DND-41 (cell line): ENCODE measurements around the gene DALRD3.

Experiments used
- ATAC-seq: fragments of 200-7000 bp; cut with Tn5 transposase; 3 replicates; pipeline ENCODE4 v1.9.1; 2021; ENCODE audit warnings: low read depth; ENCODE audit not compliant: insufficient read depth
- DNase-seq: peaks from one replicate; pipeline ENCODE4 v3.0.0-alpha.2; 2020
- H2AFZ ChIP-seq: 2 replicates; pipeline ENCODE4 v1.6.0; 2012; ENCODE audit warnings: low read depth, low read length
- H3K27ac ChIP-seq: 2 replicates; pipeline ENCODE4 v1.5.1; 2012; ENCODE audit warnings: low read length, inconsistent platforms
- H3K27me3 ChIP-seq: fragments of 200-600 bp; sonication (generic); 2 replicates; pipeline ENCODE4 v1.6.0; 2012; ENCODE audit warnings: low read length, mild to moderate bottlenecking, inconsistent platforms; ENCODE audit not compliant: insufficient read depth, poor library complexity
- H3K36me3 ChIP-seq: 2 replicates; pipeline ENCODE4 v1.5.1; 2012; ENCODE audit warnings: low read length, inconsistent platforms; ENCODE audit not compliant: insufficient read depth
- H3K4me1 ChIP-seq: 2 replicates; pipeline ENCODE4 v1.5.1; 2012; ENCODE audit warnings: mild to moderate bottlenecking, low read length; ENCODE audit not compliant: insufficient read depth
- H3K4me2 ChIP-seq: 2 replicates; pipeline ENCODE4 v1.6.0; 2012; ENCODE audit warnings: mild to moderate bottlenecking, moderate library complexity, low read length, inconsistent platforms; ENCODE audit not compliant: insufficient read depth
- H3K4me3 ChIP-seq, 2 experiments: fragments of 200-600 bp in 1 of 2; shearing (Covaris generic) in 1 of 2; 2 replicates each; pipeline ENCODE4 v1.5.1; 2012 to 2016; ENCODE audit warnings: inconsistent platforms in 2 of 2, low read length in 2 of 2, mild to moderate bottlenecking in 2 of 2, low read depth in 1 of 2, moderate library complexity in 1 of 2
- H3K79me2 ChIP-seq: 2 replicates; pipeline ENCODE4 v1.6.0; 2012; ENCODE audit warnings: low read length, inconsistent platforms; ENCODE audit not compliant: insufficient read depth
- H3K9ac ChIP-seq: 2 replicates; pipeline ENCODE4 v1.6.0; 2012; ENCODE audit warnings: low read depth, mild to moderate bottlenecking, inconsistent platforms, low read length, moderate library complexity
- H3K9me3 ChIP-seq: 2 replicates; pipeline ENCODE4 v1.5.1; 2012; ENCODE audit warnings: low read length, moderate library complexity, mild to moderate bottlenecking, inconsistent platforms; ENCODE audit not compliant: insufficient read depth, severe bottlenecking
- H4K20me1 ChIP-seq: 2 replicates; pipeline ENCODE4 v1.6.0; 2012; ENCODE audit warnings: low read length; ENCODE audit not compliant: insufficient read depth
- EZH2 ChIP-seq: IDR thresholded peaks from 3 replicates; pipeline ENCODE4 v1.6.1; 2012; ENCODE audit warnings: borderline replicate concordance, low read depth, mild to moderate bottlenecking, moderate library complexity, low read length, inconsistent platforms; ENCODE audit not compliant: severe bottlenecking
- TF ChIP-seq, protein P1 (sequence below): IDR thresholded peaks from 2 replicates; pipeline ENCODE4 v1.5.1; 2012; ENCODE audit warnings: borderline replicate concordance, low read length, moderate library complexity, mild to moderate bottlenecking; ENCODE audit not compliant: poor library complexity, severe bottlenecking; ENCODE audit errors: extremely low read depth

Gene DALRD3

DNA sequence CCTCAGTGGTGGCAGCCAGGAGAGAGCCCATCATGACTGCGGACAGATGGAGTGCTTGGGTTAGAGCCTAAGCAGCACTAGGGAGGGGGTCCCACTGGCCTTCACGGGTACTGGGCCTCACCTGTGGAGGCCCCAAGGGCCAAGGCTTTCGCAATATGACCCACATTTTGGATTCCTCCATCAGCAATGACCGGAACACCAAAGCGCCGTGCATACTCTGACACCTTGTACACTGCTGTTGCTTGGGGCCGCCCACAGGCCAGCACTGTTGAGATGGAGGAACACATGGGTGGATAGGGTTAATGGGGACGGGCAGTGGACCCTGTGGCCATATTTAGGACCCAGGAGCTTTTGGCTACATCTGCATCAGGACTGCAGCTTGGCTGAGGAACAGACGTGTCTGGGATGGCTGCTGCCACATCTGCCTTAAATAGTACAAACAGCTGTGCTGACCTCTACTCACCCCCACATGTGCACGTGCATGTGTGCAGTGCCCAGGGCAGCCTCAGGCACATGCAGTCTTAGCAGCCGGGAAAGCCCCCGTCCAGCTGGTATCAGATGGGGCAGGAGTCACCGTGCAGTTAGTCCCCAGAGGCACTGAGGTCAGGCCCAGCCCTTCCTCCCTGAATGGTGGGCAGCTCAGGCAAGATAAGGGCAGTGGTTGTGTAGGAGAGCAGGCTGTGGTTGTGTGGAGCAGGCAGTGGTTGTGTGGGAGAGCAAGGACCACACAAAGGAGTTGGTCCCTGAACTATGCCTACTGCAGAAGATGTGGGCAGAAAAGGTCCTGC lies 6.8 kb upstream of the DALRD3 start:
- H3K4me1 ChIP-seq, result peaks cover 78% of the 10 kb centered on the region
- peaks cover 65% of the 10 kb centered on the region for H3K36me3 ChIP-seq
- DNase-seq, result no peak
- no peaks in the 10 kb centered on the region for H3K9me3 ChIP-seq
- H3K4me3 ChIP-seq, result peak overlapping the region in 1 of 2 experiments; percentile 0; a peak in 1 of 4 replicates
- no peak overlapping the region for H3K9ac ChIP-seq
- TF ChIP-seq, protein P1, sequence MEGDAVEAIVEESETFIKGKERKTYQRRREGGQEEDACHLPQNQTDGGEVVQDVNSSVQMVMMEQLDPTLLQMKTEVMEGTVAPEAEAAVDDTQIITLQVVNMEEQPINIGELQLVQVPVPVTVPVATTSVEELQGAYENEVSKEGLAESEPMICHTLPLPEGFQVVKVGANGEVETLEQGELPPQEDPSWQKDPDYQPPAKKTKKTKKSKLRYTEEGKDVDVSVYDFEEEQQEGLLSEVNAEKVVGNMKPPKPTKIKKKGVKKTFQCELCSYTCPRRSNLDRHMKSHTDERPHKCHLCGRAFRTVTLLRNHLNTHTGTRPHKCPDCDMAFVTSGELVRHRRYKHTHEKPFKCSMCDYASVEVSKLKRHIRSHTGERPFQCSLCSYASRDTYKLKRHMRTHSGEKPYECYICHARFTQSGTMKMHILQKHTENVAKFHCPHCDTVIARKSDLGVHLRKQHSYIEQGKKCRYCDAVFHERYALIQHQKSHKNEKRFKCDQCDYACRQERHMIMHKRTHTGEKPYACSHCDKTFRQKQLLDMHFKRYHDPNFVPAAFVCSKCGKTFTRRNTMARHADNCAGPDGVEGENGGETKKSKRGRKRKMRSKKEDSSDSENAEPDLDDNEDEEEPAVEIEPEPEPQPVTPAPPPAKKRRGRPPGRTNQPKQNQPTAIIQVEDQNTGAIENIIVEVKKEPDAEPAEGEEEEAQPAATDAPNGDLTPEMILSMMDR, result no peak
- TF ChIP-seq EZH2, result no peak
- no peak for ATAC-seq
- no peaks in the 10 kb centered on the region for H3K27me3 ChIP-seq
- H4K20me1 ChIP-seq, result peaks cover 21% of the 10 kb centered on the region; the same call in 1 of the 2 replicates
- peaks cover 83% of the 10 kb centered on the region for H3K79me2 ChIP-seq
- no peak overlapping the region for H2AFZ ChIP-seq
- peak overlapping the region; percentile 95 for H3K4me2 ChIP-seq
- H3K27ac ChIP-seq, result no peak overlapping the region; the same call in 1 of the 2 replicates

DNA sequence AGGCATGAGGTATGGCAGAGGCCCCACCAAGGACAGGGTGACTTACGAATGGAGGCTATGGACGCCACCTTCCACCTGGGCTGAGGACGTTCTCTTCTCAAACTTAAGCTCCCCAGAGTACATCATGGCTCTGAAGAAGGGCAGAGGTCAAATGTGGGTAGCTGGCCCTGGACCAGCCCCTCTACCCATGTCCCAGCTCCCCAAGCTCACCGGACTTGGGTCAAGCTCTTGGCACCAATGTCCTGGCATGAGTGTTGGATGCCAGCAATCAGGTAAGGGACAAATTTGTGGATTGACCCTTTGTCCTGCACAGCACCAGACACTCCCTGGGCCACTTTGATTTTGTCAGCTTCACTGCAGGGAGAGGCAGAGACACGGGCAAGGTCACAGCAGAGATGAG lies 6.1 kb upstream of the DALRD3 start:
- H3K27ac ChIP-seq, result no peak overlapping the region
- peaks cover 82% of the 10 kb centered on the region for H3K4me1 ChIP-seq
- H4K20me1 ChIP-seq, result peaks cover 21% of the 10 kb centered on the region; the same call in 1 of the 2 replicates
- H3K9me3 ChIP-seq, result no peaks in the 10 kb centered on the region
- H3K36me3 ChIP-seq, result peaks cover 64% of the 10 kb centered on the region
- no peak overlapping the region for H2AFZ ChIP-seq
- TF ChIP-seq, protein P1, result no peak
- TF ChIP-seq EZH2, result no peak
- H3K27me3 ChIP-seq, result no peaks in the 10 kb centered on the region
- H3K4me3 ChIP-seq, result no peak overlapping the region
- H3K79me2 ChIP-seq, result peaks cover 90% of the 10 kb centered on the region
- ATAC-seq (no peak), DNase-seq (no peak)
- peak overlapping the region; percentile 95; the same call in 1 of the 2 replicates for H3K4me2 ChIP-seq
- no peak overlapping the region for H3K9ac ChIP-seq

DNA sequence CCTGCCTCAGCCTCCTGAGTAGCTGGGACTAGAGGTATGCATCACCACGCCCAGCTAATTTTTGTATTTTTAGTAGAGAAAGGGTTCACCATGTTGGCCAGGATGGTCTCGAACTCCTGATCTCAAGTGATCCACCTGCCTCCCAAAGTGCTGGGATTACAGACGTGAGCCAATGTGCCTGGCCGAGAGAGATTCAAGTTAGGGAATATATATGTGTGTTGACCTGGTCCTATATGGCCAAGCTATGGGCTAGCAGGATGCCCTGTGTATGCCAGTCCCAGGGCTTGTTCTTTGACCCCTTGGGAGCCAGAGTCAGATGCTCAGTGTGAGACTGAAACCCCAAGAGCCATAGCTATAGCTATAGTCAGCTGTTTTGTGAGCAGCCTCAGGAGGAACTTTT lies 5.4 kb upstream of the DALRD3 start:
- Histone ChIP-seq H3K79me2 (peaks cover 86% of the 10 kb centered on the region), H4K20me1 (peaks cover 21% of the 10 kb centered on the region; the same call in 1 of the 2 replicates), H3K9me3 (no peaks in the 10 kb centered on the region), H3K9ac (peak overlapping the region; percentile 96; the same call in 1 of the 2 replicates), H3K4me2 (peak overlapping the region; percentile 95), H3K27me3 (no peaks in the 10 kb centered on the region), H3K27ac (no peak overlapping the region), H2AFZ (no peak overlapping the region), H3K4me1 (peaks cover 84% of the 10 kb centered on the region), H3K36me3 (peaks cover 64% of the 10 kb centered on the region), H3K4me3 (no peak overlapping the region)
- ATAC-seq (no peak), DNase-seq (no peak)
- TF ChIP-seq, protein P1, result no peak
- no peak for TF ChIP-seq EZH2
